ENCODE data around the gene FTL.
"Not testable (repeated sequence)": the region's sequence is repeated elsewhere in the genome, so short reads cannot be mapped to it uniquely, and the experiment has no call there.

Gene FTL

DNA sequence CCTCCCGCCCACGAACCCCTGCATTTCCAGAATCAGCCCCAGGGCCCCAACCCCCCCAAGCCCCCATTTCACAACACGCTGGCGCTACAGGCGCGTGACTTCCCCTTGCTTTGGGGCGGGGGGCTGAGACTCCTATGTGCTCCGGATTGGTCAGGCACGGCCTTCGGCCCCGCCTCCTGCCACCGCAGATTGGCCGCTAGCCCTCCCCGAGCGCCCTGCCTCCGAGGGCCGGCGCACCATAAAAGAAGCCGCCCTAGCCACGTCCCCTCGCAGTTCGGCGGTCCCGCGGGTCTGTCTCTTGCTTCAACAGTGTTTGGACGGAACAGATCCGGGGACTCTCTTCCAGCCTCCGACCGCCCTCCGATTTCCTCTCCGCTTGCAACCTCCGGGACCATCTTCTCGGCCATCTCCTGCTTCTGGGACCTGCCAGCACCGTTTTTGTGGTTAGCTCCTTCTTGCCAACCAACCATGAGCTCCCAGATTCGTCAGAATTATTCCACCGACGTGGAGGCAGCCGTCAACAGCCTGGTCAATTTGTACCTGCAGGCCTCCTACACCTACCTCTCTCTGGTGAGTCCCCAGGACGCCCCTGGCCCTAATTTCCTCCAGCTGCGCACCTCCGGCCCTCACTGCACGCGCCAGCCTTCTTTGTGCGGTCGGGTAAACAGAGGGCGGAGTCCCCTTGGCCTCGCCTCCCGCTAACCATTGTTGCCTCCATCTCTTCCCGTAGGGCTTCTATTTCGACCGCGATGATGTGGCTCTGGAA lies at the start of gene FTL:
Gene FTL, plus strand, starts transcription at position 270 of the 766 bp plus-strand sequence. Its CDS starts 199 bp downstream, at position 469.
- DNase-seq = peak; percentile 95 to 98

DNA sequence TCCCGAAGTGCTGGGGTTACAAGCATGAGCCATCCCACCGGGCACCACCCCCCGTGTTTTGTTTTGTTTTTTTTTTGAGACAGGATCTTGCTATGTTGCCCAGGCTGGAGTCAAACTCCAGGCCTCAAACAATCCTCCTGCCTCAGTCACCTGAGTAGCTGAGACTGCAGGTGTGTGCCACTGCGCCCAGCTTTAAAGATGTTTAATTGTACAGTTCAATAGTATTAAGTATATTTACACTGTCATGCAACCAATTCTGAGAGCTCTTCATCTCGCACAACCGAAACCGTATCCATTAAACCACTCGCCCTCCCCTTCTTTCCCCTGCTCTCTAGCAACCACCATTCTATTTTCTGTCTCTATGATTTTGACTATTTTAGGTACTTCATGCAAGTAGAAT lies 49.4 kb upstream of the FTL start:
- peak; percentile 73 to 87 for DNase-seq

DNA sequence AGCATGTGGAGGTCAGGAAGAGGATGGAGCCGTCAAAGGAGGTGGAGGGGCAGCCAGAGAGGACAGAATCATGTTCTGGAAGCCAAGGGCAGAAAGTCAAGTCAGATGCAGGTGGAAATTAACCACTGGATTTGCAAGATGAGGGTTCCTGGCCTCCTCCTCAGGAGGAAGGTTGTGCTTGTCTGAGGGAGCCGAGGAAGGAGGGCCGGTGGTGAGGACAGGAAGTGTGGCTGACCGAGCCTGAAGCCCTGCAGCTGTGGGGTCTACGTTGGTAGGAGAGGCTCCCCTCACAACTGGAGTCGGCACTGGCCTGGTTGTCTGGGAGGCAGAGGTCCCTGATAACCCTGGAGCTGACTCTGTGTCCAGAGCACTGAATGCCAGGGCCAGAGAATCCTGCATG lies 47.0 kb upstream of the FTL start:
- no peak for DNase-seq

DNA sequence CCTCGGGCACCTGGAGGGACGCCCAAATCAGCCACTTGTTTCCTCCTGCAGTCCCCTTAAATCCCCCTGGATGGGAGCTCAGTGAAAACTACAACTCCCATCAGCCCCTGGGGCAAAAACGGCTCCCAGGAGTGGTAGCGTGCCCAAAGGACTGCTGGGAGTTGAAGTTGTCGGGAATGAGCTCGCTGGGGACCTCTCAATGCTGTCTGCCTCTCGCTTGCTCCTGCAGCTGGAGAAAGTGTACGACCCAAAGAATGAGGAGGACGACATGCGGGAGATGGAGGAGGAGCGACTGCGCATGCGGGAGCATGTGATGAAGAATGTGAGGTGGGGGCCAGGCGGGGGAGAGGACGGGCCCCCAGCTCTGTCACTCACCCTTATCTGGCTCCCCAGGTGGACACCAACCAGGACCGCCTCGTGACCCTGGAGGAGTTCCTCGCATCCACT lies 46.3 kb upstream of the FTL start:
- no peak for DNase-seq

DNA sequence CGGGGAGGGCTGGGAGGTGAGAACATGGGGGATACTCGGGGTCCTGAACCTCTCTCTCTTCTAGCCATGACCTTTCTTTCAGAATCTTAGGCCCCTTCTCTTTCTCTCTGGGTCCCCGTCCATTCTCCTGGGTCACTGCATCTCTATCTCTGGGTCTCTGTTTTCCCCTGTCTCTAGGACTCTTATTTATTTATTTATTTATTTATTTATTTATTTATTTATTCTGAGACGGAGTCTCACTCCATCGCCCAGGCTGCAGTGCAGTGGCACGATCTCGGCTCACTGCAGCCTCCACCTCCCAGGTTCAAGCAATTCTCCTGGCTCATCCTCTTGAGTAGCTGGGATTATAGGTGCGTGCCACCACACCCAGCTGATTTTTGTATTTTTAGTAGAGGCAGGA lies 45.8 kb upstream of the FTL start:
- not testable (repeated sequence) for DNase-seq

DNA sequence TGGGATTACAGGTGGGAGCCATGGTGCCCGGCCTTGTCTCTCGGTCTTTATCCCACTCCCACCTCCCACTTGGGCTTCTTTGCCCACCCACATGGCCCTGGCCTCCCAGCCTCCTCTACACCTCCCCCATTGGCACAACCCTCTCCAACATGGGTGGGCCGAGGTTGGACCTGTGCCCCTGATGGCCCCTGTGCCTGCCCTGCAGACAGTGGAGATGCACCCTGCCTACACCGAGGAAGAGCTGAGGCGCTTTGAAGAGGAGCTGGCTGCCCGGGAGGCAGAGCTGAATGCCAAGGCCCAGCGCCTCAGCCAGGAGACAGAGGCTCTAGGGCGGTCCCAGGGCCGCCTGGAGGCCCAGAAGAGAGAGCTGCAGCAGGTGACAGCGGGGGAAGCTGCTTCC lies 44.2 kb upstream of the FTL start:
- no peak for DNase-seq

DNA sequence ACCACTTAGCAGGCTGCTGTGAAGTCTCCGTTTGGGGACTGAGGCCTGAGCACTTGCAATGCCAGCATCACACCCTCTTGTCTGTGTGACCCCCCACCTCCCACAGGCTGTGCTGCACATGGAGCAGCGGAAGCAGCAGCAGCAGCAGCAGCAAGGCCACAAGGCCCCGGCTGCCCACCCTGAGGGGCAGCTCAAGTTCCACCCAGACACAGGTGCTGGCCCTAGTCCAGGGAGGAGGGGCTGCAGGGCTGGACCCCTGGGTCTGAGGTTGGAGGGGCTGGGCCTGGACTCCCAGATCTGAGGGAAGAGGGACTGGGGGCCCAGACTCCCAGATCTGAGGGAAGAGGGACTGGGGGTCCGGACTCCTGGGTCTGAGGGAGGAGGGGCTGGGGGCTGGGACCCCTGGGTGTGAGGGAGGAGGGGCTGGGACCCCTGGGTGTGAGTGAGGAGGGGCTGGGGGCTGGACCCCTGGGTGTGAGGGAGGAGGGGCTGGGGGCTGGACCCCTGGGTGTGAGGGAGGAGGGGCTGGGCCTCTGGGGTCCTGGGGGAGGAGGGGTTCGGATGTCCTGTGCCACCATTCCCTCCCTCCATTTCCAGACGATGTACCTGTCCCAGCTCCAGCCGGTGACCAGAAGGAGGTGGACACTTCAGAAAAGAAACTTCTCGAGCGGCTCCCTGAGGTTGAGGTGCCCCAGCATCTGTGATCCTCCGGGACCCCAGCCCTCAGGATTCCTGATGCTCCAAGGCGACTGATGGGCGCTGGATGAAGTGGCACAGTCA lies 43.2 kb upstream of the FTL start:
- no peak for DNase-seq

DNA sequence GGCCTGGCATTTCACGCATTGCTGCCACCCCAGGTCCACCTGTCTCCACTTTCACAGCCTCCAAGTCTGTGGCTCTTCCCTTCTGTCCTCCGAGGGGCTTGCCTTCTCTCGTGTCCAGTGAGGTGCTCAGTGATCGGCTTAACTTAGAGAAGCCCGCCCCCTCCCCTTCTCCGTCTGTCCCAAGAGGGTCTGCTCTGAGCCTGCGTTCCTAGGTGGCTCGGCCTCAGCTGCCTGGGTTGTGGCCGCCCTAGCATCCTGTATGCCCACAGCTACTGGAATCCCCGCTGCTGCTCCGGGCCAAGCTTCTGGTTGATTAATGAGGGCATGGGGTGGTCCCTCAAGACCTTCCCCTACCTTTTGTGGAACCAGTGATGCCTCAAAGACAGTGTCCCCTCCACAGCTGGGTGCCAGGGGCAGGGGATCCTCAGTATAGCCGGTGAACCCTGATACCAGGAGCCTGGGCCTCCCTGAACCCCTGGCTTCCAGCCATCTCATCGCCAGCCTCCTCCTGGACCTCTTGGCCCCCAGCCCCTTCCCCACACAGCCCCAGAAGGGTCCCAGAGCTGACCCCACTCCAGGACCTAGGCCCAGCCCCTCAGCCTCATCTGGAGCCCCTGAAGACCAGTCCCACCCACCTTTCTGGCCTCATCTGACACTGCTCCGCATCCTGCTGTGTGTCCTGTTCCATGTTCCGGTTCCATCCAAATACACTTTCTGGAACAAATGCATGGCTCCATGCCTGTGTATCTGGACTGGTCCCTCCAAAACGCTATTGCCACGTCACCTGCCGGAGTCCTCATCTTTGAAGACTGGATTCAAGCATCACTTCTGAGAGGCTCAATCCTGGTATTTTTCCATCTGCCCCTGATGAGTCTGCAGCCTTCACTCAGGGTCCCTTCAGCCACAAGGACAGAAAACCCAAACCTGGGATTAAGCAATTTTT lies 42.3 kb upstream of the FTL start:
- DNase-seq = no peak

DNA sequence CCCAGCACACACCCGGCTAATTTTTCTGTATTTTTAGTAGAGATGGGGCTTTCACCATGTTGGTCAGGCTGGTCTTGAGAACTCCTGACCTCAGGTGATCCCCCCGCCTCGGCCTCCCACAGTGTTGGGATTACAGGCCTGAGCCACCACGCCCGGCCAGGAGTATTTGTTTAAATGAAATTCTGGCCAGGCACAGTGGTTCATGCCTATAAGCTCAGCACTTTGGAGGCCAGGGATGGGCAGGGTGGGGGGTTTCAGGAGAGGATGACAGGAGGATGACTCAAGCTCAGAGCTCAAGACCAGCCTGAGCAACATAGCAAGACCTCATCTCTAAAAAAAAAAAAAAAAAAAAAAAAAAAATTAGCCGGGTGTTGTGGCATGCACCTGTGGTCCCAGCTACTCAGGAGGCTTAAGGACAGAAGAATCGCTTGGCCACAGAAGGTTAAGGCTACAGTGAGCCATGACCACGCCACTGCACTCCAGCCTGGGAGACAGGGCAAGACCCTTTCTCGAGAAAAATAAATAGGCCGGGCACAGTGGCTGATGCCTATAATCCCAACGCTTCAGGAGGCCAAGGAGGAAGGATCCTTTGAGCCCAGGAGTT lies 39.8 kb upstream of the FTL start:
- DNase-seq = no peak

DNA sequence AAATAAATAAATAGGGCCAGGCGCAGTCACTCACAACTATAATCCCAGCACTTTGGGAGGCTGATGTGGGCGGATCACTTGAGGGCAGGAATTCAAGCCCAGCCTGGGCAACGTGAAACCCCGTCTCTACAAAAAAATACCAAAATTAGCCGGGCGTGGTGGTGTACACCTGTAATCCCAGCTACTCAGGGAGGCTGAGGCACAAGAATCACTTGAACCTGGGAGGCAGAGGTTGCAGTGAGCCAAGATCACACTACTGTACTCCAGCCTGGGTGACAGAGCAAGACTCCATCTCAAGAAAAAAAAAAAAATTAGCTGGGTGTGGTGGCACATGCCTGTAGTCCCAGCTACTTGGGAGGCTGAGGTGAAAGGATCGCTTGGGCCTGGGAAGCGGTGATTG lies 39.2 kb upstream of the FTL start:
- not testable (repeated sequence) for DNase-seq

DNA sequence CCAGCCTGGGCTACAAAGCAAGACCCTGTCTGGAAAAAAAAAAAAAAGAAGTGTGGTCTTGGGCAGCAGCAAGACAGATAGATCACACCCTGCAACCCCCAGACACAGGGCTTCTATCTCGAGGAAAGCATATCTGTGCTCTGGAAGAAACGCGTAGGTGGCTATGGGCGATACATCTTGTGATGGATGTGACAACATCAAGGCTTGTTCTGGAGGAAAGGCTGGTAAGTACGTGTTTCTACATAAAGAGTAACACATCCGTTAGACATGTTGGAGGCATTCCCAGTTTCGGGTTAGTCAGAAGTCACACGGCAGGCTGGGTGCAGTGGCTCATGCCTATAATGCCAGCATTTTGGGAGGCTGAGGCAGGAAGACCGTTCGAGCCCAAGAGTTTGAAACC lies 38.2 kb upstream of the FTL start:
- DNase-seq = no peak

DNA sequence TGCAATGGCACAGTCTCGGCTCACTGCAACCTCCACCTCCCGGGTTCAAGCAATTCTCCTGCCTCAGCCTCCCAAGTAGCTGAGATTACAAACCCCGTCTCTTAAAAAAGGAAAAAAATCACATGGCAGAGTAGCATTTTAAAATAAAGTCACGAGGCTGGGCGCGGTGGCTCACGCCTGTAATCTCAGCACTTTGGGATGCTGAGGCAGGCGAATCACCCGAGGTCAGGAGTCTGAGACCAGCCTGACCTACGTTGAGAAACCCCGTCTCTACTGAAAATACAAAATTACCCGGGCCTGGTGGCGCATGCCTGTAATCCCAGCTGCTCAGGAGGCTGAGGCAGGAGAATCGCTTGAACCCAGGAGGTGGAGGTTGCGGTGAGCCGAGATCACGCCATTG lies 37.4 kb upstream of the FTL start:
- not testable (repeated sequence) for DNase-seq

DNA sequence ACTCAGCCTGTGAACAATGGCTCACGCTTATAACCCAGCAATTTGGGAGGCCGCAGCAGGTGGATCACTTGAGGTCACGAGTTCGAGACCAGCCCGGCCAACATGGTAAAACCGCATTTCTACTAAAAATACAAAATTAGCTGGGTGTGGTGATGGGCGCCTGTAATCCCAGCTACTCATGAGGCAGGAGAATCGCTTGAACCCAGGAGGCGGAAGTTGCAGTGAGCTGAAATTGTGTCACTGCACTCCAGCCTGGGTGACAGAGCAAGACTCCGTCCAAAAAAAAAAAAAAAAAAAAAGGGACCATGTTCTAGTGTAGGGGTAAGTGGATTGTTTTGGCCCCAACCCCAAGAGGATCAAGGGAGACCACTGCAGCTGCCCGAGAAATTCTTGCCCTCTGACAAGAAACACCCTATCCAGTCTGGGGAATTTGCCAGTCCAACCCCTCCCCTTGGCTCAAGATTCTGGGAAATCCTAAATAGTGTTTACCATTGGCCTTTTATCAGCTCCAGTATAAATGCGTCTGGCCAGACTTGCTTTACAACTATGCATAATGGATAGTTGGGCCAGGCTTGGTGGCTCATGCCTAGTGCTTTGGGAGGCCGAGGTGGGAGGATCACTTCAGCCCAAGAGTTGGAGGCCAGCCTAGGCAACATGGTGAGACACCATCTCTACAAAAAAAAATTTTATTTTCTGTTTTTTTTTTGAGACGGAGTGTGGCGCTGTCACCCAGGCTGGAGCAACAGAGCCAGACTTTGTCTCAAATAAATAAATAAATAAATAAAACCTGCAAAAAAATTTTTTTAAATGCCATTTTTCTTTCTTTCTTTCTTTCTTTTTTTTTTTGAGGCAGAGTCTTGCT lies 36.7 kb upstream of the FTL start:
- DNase-seq = no peak

DNA sequence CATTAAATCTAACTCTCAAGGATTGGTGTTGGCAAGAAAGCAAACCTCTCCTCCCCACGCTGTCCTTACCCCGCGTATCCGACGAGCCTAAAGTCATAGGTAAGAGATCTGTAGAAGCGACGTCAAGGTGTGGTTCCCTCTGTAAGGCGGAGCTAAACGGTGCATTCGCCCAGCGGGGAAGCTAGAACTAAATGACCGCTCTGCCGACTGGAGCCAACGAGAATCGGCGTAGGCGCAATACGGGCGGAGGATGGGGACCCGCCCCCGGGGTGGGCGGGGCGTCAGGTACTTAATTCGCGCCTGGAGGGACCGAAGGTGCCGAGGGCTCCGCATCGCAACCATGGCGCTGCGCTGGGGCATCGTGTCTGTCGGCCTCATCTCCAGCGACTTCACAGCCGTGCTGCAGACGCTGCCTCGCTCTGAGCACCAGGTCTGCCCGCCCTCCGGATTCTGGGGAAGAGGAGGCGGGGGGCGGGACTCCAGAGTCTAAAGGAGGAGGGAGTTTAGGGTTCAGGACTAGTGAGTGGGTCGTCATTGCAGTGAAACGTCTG lies 31.7 kb upstream of the FTL start, which contains the start of gene DHDH:
Gene DHDH, plus strand, starts transcription at position 318 of the 551 bp plus-strand sequence. Its CDS starts 23 bp downstream, at position 341.
- DNase-seq = peak; percentile 95 to 96

DNA sequence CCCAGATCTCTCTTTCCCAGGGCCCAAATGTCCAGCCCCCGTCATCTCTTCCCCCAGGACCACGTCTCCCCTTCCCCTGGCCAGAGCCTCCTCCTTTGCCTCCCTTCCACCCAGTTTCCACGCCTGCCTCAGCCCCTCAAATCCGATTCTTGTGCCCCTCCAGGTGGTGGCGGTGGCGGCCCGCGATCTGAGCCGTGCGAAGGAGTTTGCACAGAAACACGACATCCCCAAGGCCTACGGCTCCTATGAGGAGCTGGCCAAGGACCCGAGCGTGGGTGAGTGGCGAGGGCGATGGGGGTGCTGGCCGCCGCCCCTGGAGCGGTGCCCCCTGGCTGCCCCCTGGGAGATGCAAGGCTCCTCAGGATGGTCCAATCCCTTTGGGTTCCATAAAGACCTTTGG lies 30.3 kb upstream of the FTL start:
- DNase-seq = no peak

DNA sequence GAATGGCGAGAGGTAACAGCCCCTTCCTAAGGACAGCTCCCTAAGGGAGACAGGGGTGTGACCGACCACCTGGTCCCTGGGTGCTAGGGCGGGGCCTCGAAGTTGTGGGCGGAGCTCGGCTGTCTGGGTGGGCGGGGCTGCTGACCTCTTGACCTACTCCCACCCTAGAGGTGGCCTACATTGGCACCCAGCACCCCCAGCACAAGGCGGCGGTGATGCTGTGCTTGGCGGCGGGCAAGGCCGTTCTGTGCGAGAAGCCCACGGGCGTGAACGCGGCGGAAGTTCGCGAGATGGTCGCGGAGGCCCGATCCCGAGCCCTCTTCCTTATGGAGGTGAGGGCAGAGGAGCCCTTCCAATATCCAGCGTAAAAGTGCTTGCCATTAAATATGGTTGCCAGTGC lies 29.2 kb upstream of the FTL start:
- DNase-seq = no peak

DNA sequence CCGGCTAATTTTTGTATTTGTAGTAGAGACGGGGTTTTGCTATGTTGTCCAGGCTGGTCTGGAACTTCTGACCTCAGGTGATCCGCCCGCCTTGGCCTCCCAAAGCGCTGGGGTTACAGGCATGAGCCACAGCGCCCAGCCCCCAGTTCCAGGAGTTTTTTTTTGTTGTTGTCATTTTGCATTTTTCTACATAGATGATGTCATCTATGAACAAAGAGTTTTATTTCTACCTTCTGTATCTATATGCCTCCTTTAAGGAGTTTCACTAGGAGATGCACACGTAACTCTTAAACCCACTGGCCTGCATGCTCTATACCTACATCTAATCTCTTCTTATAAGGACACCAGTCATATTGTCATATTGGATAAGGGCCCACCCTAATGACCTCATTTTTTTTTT lies 26.9 kb upstream of the FTL start:
- DNase-seq = no peak

DNA sequence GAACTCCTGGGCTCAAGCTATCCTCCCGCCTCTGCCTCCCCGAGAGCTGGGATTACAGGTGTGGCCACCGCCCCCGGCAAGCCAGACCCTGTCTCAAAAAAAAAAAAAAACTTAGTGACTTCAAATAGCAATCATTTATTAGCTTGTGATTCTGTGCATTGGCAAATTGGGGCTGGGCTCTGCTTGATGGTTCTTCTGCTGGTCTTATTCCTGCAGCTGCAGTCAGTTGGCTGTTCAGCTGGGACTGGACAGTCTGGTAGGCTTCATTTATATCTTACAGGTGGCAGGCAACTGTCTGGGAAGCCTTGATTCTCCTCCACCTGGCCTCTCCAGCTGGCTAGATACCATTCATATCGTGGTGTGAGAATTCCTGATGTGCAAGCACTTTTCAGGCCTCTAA lies 24.2 kb upstream of the FTL start:
- DNase-seq = no peak

DNA sequence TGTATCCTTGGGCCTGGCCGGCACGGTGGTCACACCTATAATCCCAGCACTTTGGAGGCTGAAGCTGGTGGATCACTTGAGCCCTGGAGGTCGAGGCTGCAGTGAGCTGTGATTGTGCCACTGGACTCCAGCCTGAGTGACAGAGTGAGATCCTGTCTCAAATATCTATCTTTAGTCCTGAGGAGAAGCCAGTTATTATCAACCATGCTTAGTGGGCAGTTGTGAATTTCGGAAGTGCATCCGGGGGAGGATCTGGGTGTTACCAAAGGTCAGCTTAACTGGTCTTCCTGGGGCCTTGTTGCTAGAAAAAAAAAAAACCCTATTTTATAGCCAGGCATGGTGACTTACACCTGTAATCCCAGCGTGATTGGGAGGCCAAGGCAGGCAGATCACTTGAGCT lies 22.0 kb upstream of the FTL start:
- DNase-seq = no peak

DNA sequence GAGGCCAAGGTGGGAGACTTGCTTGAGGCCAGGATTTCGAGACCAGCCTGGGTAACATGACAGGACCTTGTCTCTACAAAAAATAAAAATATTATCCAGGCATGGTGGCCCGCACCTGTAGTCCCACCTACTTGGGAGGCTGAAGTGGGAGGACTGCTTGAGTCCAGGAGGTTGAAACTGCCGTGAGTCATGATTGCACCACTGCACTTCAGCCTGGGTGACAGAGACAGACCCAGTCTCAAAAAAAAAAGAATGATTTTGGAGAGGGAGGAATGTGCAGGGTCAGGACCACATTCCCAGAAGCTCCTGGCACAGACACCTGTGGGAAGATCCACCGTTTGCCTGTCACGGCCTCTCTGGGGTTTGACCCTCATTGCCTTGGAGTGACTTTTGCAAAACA lies 19.7 kb upstream of the FTL start:
- no peak for DNase-seq

DNA sequence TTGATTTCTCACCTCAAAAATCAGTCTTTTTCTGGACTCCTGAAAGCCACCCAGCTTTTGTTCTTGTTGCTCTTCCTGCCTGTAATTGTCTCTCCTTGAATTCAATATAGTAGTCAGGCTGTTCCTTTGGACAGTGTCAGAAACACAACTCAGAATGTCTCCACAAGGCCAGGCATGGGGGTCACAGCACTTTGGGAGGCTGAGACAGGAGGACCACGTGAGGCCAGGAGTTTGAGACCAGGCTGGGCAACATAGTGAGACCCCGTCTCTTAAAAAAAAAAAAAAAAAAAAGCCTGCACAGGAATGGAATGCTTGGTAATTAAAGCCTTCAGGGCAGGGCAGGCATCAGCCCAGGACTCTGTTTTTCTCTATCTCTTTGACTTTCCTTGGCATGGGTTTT lies 19.3 kb upstream of the FTL start:
- no peak for DNase-seq

Measured in NCI-H187 (cell line).